Activated CD8-positive, alpha-beta memory T cell treated with anti-CD3 and anti-CD28 coated beads, Interleukin-2, amount 50 U/mL, for 4 hours (primary cell): ENCODE data around the gene OPTC.
"Not testable (repeated sequence)": the region's sequence is repeated elsewhere in the genome, so short reads cannot be mapped to it uniquely, and the experiment has no call there.

Source experiments
- DNase-seq: peaks from one replicate; pipeline ENCODE4 v3.0.0-alpha.2; 2020

Gene OPTC

DNA sequence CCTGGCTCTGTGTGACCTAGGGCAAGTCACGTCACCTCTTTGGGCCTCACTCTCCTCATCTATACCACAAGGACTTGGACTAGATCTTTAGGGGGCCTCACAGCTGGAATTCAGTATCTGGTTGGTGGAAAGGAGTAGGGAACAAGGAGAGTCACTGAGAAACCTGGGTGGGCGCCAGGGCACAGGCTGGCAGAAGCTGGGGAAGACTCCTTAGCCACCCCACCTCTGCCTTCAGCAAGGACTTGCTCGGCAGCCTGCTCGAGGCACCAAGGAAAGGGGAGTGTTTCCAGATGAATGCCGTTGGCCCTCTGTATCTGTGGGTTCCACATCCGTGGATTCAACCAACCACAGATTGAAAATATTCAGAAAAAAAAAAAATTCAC lies 1.2 kb upstream of the OPTC start:
- DNase-seq = no peak

DNA sequence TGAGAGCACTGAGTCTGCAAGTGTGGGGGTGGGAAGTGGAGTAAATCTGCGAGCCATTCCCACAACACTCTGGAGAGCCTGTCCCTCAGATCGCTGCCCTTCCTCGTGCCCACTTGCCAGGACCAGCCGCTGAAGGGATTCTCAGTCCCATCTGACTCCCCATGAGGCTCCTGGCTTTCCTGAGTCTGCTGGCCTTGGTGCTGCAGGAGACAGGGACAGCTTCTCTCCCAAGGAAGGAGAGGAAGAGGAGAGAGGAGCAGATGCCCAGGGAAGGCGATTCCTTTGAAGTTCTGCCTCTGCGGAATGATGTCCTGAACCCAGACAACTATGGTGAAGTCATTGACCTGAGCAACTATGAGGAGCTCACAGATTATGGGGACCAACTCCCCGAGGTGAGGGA lies 1.9 kb downstream of the OPTC start:
- no peak for DNase-seq

DNA sequence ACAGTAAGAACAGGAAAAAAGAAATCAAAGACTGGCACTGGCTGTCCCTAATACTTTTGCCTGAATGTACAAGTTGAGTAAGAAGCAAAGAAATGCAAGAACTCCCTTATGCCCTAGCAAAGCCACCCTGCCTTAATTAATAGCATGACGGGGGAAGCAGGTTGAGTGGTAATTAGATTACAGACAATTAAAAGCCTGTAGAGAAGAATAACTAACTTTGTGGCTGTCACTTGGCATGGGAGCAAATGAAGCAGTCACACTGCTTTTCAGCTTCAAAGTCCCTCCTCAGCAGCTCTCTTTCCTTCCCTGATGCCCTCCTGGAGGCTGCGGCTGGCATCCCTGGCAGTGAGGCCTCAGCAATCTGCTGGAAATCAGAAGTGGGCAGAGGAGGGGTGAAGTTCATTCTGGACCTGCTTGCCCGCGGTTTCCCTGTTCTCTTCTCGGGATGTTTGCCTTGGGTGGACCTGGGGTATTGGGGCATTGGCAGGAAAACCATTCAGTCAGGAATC lies 3.4 kb downstream of the OPTC start:
- DNase-seq = no peak

DNA sequence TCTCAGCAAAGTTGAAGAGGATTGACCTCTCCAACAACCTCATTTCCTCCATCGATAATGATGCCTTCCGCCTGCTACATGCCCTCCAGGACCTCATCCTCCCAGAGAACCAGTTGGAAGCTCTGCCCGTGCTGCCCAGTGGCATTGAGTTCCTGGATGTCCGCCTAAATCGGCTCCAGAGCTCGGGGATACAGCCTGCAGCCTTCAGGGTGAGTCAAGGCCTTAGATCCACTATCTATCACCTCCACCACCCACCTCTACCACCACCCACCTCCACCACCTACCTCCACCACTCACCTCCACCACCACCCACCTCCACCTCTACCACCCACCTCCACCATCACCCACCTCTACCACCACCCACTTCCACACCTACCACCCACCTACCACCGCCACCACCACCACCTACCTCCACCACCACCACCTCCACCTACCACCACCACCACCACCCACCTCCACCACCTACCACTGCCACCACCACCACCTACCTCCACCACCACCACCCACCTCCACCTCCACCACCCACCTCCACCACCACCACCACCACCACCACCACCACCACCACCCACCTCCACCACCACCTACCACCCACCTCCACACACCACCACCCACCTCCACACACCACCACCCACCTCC lies 5.8 kb downstream of the OPTC start:
- no peak for DNase-seq

DNA sequence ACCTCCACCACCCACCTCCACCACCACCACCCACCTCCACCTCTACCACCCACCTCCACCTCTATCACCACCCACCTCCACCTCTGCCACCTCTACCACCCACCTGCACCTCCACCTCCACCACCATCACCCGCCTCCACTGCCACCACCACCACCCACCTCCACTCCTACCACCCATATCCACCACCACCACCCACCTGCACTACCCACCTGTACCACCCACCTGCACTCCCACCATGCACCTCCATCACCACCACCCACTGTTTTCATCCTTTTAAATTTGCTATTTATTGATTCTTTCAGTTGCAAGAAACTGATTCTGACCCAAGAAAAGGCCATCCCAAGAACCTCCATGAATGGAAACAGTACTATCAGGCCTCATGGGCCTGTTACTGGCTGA lies 6.3 kb downstream of the OPTC start:
- no peak for DNase-seq

DNA sequence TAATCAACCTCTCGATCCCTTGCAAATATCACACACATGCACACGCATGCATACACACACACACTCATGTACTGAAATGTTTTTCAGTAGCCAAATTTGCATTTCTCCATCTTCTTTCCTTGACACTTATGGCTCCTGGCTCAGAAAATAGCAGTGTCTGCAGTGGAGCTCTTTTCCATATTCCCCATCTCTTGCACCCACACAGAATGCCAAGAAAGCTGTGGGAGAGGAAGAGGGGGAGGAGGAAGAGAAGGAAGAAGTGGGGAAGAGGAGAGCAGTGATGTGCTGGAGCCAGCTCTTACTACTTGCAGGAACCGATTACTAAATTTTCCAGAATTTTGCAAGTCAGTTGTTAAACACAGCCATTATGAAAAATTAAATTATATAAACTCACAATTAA lies 9.9 kb downstream of the OPTC start:
- no peak for DNase-seq

DNA sequence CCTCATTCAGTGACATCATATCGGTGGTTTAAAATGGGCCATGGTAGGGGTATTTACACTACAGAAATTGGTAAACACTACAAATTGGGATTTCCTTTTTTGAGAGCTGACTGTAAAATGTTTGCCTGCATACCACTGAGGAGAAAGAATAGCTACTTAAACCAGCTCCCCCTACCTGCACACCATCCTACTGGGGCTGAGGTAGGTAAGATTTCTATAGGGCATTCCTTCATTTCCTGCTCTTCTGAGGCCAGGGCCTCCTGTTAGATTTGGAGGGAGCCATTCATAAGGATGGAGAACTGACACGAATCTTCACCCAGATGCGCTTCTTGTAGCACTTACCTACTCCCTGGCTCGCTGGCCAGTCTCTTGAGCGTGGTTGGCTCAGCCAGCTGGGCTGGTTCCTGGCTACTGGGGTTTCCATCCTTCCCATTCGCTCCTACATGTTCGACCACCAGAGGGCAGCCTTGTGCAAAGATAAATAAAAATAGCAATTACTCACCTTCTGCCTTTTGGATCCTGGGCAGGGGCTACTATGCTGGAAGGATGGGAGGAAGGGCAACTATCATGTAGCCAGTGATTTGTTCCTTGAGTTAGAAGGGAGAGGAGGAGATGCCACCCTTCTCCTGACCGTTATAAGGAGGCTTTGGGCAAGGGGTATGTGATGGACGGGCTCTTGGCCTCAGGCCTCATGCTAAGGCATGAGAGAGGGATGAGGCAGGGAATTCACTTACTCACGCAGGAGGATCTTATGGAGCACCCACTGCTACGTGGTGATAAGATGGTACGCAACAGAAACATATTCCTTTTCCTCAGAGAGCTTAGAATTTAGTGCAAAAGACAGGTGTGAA lies 10.7 kb downstream of the OPTC start:
- peak; percentile 80 for DNase-seq

DNA sequence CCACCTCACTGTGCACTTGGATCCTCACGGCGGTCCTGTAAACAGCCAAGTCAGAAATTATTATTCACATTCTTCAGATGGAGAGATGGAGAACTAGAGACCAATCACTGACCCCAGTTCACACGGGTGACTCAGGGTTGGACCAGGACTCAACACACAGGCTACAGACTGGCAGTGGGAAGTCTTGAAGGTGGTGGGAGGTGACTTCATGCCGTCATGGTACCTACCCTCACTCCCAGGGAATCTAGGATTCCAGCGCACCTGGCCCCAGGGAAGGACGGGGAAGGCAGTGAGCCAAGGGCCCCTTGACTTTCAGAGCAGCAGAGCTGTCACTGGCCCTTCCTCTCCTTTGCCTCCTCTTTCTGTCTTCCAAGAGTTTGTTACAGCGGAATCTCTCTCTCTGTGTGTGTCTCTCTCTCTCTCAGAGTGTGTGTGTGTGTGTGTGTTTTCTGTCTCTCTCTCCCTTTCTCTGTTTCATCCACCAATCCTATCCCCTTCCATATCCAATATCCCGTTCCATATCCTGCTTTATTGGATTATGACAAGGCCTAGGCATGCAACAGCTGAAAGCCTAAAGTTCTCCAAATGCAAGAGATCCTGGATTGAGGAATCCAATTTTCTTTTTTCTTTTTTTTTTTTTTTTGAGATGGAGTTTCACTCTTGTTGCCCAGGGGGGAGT lies 11.7 kb downstream of the OPTC start:
- no peak for DNase-seq

DNA sequence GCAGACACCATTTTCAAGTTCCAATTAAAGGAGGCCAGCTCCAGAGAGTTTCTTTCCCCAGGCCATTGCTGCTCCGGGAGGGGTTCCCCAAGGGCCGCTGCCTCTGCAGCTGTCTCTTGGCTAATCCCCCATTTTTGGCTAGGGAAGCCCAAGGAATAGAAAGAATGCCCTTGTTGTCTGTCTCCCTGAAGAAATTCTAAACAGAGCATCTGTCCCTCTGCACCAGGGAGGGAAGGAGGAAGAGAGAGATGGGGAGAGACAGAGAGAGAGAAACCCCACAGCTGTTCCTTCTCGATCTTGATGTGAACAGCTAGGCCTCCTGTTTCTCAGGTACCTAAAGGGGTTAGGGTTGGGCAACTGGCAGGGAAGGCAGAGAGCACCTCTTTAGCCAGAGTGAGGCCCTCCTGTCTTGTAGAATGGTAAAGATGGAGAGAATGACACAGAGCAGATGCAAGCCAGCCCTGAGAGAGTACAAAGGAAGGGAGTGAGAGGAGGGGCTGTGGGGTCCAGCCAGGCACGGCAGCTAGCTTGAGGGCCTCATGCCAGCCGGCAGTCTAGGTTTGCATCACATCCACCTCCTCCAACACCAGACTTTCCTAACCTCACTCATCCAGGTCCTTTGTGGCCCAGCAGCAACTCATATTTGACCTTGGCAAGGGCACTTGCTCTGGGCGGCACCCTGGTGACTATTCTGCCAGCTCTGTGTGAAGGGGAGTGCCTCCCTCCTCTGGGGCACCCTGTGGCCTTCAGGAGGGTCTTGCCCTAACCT lies 13.1 kb downstream of the OPTC start:
- no peak for DNase-seq

DNA sequence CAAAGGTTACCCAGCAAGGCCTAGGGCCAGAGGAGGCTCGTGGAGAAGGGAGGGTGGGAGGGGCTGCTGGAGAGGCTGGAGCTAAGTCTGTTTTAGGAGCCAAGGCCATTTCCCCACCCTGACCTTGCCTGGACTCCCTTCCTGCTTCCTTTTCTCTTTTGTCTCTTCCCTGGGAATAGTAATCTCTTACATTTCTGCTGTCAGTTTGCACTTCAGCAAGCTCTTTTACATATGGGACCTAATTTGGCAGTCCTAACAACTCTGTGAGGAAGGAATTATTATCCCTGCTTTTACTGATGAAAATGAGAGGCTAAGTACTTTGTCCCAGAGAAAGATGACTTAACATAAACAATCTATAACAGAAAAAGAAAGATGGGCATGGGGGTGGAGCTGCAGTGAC lies 13.8 kb downstream of the OPTC start:
- DNase-seq = no peak

DNA sequence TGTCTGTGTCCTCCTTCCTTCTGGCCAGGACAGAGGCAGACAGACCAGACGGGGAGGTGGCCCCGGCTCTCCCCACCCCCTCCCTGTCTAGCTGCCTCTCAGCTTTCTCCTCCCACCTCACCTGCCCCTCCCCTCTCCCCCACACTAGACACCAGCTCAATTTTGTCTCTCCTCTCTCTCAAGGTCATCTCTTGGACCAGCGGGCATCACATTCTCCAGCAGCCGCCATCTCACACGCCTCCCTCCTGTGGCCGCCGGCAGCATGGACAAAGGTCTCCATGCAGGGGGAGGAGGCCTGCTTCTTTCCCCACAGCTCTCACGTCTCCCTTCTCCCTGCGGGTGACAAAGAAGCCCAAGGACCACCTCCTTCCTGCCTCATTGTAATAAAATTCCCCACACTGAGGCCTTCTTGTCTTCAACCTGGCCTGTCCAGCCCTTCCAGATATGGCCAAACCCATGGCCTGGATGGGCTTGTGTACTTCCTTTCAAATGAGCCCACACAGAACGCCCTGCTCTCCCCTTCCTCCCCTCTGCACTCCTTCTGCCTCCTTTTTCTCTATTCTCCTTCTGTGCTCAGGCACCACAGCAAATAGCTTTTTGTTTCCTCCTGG lies 14.6 kb downstream of the OPTC start:
- no peak for DNase-seq

DNA sequence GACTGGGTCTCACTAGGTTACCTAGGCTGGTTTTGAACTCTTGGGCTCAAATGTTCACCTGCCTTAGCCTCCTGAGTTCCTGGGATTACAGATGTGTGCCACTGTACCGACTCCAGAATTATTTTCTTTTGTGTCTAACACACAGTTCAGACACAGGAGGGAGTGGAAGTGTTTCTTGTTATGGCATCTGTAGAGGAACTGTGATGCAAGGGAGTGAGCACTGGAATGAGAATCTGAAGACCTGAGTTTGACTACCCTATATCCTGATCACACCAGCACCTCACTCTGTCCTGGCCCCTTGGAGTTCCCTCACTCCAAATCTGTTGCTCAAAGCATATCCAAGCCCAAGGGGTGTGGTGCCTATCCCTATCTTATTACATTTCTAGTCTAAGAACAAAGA lies 15.2 kb downstream of the OPTC start:
- DNase-seq = no peak

DNA sequence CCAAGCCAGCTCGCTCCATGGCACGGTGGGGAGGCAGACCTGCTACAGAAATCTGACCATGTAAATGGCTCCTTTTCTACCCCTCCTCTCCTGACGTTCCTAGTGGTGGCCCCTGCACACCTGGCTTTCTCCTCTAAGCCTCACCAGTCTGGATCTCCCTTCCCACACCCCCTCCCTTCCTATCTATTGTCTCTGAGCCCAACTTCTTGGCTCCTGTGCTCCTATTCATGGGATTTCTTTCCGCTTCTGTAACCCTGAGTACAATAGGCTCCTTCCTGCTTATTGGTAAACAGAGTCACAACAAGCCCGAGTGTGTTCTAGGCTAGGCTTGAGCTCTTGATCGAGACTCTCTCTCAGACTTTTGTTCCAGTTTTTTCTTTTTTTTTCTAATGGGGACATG lies 17.6 kb downstream of the OPTC start:
- no peak for DNase-seq

DNA sequence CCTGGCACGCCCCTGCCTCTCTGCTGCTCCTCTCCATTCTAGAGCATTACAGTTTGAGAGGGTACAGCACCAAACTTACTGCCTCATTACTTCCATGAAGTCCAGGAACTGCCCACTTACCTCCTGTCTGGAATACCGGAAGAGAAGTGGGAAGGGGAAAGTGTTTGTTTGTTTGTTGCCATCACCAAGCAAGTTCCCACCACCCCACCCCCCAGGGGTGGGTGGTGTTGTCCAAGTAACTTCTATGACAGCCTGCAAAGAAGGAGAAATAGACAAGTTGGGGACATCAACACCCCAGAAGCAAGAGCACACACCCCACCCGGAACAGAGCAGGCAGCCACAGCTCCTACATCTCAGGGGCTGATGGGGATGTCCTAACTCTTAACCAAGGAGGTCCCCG lies 18.0 kb downstream of the OPTC start:
- no peak for DNase-seq

DNA sequence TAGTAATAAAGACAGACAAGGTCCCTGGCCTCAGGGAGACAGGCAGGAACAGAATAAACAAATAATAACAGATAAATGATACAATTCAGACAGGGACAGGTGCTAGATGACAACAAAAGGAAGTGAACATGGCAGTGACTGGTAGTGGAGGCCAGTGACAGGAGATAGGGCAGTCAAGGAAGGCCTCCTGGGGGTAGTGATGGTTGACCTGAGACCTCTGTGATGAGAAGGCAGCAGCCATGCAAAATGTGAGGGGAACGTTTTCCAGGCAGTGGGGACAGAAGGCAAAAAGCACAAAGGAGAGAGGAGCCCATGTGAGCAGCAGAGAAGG lies 18.5 kb downstream of the OPTC start:
- DNase-seq = no peak

DNA sequence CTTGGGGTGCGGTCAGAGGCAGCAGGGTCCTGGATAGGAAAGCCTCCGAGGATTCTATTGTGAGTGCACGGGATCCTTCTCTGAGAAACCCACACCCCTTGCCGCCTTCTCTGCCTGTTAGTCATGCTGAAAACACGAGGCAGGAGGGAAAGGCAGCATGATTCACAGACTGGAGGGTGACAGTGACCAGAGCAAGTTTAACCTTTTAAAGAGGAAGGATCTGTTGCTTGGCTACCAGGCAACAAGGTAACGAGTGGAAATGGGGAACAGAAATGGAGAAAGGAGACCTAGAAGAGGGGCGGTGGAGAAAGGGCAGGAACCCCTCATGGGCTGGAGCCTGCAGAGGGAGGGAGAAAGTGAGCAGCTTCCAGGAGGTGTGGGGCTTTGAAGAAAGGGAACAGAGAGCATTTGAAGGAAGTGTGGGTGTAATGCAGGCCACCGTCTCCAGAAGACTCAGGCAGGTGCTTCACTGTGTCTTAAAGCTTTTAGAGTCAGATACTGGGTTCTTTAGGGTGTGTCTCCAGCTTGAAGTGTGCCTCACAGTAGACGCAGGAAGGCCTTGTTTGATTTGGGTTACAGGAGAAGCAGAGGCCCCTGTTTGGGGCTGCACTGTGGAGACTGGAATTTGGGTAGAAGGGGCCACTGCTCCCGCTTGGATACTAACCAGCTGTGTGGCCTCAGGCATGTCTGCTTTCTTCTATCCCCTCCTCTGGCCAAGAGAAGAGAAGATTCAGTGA lies 19.1 kb downstream of the OPTC start:
- peak; percentile 34 for DNase-seq

DNA sequence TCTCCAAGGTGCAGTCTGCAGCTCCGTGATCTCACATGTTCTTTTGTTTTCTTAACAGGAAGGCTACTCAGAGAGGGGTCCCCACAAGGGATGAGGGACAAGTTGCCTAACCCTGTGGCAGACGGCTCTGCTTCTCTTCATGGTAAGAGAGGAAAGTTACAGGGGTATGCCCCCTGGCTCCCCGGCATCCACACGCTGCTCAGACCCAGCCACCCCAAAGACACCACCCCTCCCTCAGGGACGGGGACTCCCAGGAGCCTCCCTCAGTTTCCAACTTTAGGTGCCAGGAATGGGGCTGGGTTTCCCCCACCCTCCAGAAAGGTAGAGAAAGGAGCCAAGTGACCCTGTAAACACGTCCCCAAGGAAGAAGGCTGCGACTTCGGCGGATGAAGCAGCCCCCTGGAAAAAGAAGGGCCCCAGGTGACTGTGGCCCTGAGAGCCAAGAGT lies 19.7 kb downstream of the OPTC start:
- DNase-seq = no peak

DNA sequence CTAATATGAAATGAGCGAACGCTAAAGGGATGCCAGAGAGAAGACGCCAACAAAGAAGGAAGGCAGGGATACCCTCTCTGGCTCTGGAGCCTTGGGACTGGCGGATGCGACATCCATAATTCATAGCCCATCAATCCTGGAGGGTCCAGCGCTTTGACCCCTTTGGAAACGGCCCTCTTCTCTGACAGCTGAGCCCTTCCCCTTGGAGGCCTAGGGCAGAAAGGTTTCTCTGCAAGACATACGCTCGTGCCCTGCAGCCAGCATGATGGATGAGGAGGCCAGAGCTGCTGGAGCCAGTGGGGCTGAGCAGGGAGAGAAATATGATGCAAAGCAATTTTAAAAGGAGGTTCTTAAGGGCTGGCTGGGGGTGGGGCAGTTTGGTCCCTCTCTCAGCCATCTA lies 22.2 kb downstream of the OPTC start:
- no peak for DNase-seq

DNA sequence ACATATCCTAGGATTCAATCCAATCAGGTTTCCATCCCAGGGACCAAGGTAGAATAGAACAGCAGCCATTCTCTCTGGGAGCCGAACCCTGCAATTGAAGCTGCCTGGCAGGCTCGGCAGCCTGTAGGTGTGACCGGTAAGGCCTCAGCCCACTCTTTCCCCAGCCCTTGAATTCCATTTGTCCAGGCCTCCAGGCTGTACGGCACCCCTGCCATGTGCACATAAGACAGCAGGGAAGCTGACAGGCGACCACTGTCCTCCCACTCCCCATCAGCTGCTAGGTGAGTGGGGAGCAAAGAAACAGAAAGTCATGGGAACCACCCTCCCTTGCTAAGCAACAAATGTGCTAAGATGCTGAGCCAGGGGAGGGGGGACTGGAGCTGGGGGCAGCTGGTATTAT lies 23.0 kb downstream of the OPTC start:
- no peak for DNase-seq

DNA sequence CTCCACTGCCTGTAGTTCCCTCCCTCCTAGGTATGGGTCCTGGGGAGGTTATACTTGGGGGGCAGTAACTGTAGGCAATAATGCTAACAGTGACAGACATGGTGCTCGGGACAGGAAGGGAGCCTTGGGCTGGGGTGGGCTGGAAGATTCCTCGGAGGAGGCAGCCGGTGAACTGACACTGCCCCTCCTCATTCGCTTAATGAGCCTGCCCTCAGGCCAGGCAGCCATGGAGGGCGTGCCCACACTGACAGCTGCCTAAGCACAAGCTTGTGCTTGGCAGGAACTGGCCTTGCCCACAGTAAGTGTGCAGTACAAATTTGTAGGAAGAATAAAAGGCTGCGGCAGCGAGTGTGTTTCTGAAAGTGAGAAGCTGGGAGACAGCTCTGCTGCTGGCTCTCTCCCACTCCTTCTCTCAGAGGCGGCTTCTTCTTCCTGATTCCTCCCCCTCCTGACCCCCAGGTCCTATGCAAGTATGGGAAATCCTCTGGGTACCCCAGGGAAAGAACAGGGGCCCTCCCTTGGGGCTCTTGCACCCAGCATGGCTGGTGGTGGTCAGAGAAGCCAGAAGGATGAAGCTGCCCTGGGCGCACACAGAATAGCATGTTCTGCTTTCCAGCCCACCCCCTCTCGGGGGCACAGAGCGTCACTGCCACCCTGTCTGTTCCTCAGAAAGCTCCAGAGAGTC lies 23.6 kb downstream of the OPTC start:
- no peak for DNase-seq

DNA sequence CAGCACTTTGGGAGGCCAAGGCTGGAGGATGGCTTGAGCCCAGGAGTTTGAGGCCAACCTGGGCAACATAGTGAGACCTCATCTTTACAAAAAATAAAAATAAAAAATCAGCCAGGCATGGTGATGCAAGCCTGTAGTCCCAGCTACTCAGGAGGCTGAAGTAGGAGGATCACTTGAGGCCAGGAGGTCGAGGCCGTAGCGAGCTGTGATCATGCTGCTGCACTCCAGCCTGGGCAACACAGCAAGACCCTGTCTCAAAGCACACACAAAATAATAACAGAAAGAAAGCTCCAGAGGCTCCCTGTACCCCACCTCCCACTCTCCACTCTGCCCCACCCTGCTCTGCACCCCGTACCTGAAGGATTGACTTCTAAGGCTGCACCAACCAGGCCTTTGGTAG lies 24.2 kb downstream of the OPTC start:
- DNase-seq = not testable (repeated sequence)

DNA sequence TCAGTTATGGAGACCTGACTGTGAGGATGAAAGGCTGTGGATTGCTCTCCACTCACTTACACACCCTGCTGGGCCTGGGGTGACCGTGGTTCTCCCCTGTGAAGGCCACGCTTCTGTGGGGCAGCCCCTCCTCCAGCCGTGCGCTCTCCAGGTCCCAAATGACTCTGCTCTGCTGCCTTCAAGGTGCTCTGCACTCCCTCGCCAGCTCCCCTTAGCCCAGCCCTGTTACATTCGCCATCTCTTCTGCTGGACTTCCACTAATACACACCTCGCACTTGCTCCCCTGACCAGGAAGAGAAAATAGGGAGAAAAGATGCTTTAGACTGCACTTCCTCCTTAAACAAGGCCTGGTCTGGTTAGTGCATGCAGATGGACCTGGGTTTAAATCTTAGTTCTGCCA lies 24.6 kb downstream of the OPTC start:
- DNase-seq = no peak
